ENCODE results near the gene UTF1. TPM values are rescaled to one million over a fixed set of nuclear protein-coding genes. Genes with fewer than 3 reads are reported as not detected.

The UTF1 gene
- total and polyA plus RNA-seq, 4 donors = not detected

GRCh38 chr10:133245439-133246235, 15.6 kb downstream of the UTF1 start:
- Histone ChIP-seq H3K4me1 (ENCODE audit: control insufficient read depth in 1 of 2, insufficient read depth in 2 of 2, low read length in 2 of 2) (no peaks in the 10 kb centered on the region), H3K36me3 (ENCODE audit: control insufficient read depth in 1 of 2, insufficient read depth in 2 of 2, low read length in 1 of 2) (no peaks in the 10 kb centered on the region), H3K27me3 (ENCODE audit: control insufficient read depth in 1 of 2, insufficient read depth in 2 of 2, low read length in 1 of 2) (no peaks in the 10 kb centered on the region), H3K9me3 (ENCODE audit: control insufficient read depth, low read length) (no peaks in the 10 kb centered on the region), H3K4me3 (ENCODE audit: low read length in 2 of 2) (no peak overlapping the region), H3K27ac (ENCODE audit: low read depth in 1 of 2, low read length in 2 of 2) (no peak overlapping the region)
- WGBS, 2 donors = 60 to 63% methylated on average over 33 of the region's 33 CpGs
- ATAC-seq (ENCODE audit: low FRiP score) (no peak), DNase-seq (no peak)
- intact Hi-C loops (cut with DNase I) = no loop called here

- Histone ChIP-seq H3K4me3 (ENCODE audit: low read length in 2 of 2) (no peak overlapping the region), H3K27me3 (ENCODE audit: control insufficient read depth in 1 of 2, insufficient read depth in 2 of 2, low read length in 1 of 2) (no peaks in the 10 kb centered on the region), H3K4me1 (ENCODE audit: control insufficient read depth in 1 of 2, insufficient read depth in 2 of 2, low read length in 2 of 2) (no peaks in the 10 kb centered on the region), H3K9me3 (ENCODE audit: control insufficient read depth, low read length) (no peaks in the 10 kb centered on the region), H3K27ac (ENCODE audit: low read depth in 1 of 2, low read length in 2 of 2) (no peak overlapping the region), H3K36me3 (ENCODE audit: control insufficient read depth in 1 of 2, insufficient read depth in 2 of 2, low read length in 1 of 2) (no peaks in the 10 kb centered on the region)
- 48 to 52% methylated on average over 12 of the region's 12 CpGs for WGBS, 2 donors
- no peak for ATAC-seq (ENCODE audit: low FRiP score)
- intact Hi-C loops (cut with DNase I) = no loop called here
- DNase-seq = no peak
Observed at GRCh38 chr10:133246236-133246626, 16.2 kb downstream of the UTF1 start.

GRCh38 chr10:133247681-133248333, 17.8 kb downstream of the UTF1 start:
- Histone ChIP-seq H3K9me3 (ENCODE audit: control insufficient read depth, low read length) (no peaks in the 10 kb centered on the region), H3K4me1 (ENCODE audit: control insufficient read depth in 1 of 2, insufficient read depth in 2 of 2, low read length in 2 of 2) (no peaks in the 10 kb centered on the region), H3K27ac (ENCODE audit: low read depth in 1 of 2, low read length in 2 of 2) (no peak overlapping the region), H3K36me3 (ENCODE audit: control insufficient read depth in 1 of 2, insufficient read depth in 2 of 2, low read length in 1 of 2) (no peaks in the 10 kb centered on the region), H3K4me3 (ENCODE audit: low read length in 2 of 2) (no peak overlapping the region), H3K27me3 (ENCODE audit: control insufficient read depth in 1 of 2, insufficient read depth in 2 of 2, low read length in 1 of 2) (no peaks in the 10 kb centered on the region)
- DNase-seq = no peak
- intact Hi-C loops (cut with DNase I) = no loop called here
- no peak for ATAC-seq (ENCODE audit: low FRiP score)
- WGBS, 2 donors = 74 to 78% methylated on average over 36 of the region's 36 CpGs

- intact Hi-C loops (cut with DNase I) = no loop called here
- 79 to 84% methylated on average over 10 to 12 of the region's 12 CpGs for WGBS, 2 donors
- ATAC-seq (ENCODE audit: low FRiP score) (no peak), DNase-seq (no peak)
- no peaks in the 10 kb centered on the region for H3K4me1 ChIP-seq (ENCODE audit: control insufficient read depth in 1 of 2, insufficient read depth in 2 of 2, low read length in 2 of 2)
- H3K4me3 ChIP-seq (ENCODE audit: low read length in 2 of 2) = no peak overlapping the region
- no peak overlapping the region for H3K27ac ChIP-seq (ENCODE audit: low read depth in 1 of 2, low read length in 2 of 2)
- H3K27me3 ChIP-seq (ENCODE audit: control insufficient read depth in 1 of 2, insufficient read depth in 2 of 2, low read length in 1 of 2) = no peaks in the 10 kb centered on the region
- H3K9me3 ChIP-seq (ENCODE audit: control insufficient read depth, low read length) = no peaks in the 10 kb centered on the region
- H3K36me3 ChIP-seq (ENCODE audit: control insufficient read depth in 1 of 2, insufficient read depth in 2 of 2, low read length in 1 of 2) = no peaks in the 10 kb centered on the region
Observed at GRCh38 chr10:133248334-133248715, 18.3 kb downstream of the UTF1 start.

GRCh38 chr10:133249094-133249780, 19.2 kb downstream of the UTF1 start:
- intact Hi-C loops (cut with DNase I) = no loop called here
- Histone ChIP-seq H3K4me1 (ENCODE audit: control insufficient read depth in 1 of 2, insufficient read depth in 2 of 2, low read length in 2 of 2) (no peaks in the 10 kb centered on the region), H3K9me3 (ENCODE audit: control insufficient read depth, low read length) (no peaks in the 10 kb centered on the region), H3K4me3 (ENCODE audit: low read length in 2 of 2) (no peak overlapping the region), H3K27me3 (ENCODE audit: control insufficient read depth in 1 of 2, insufficient read depth in 2 of 2, low read length in 1 of 2) (no peaks in the 10 kb centered on the region), H3K27ac (ENCODE audit: low read depth in 1 of 2, low read length in 2 of 2) (no peak overlapping the region), H3K36me3 (ENCODE audit: control insufficient read depth in 1 of 2, insufficient read depth in 2 of 2, low read length in 1 of 2) (no peaks in the 10 kb centered on the region)
- ATAC-seq (ENCODE audit: low FRiP score) (no peak), DNase-seq (no peak)
- WGBS, 2 donors = 72 to 73% methylated on average over 21 of the region's 21 CpGs

- Histone ChIP-seq H3K9me3 (ENCODE audit: control insufficient read depth, low read length) (no peaks in the 10 kb centered on the region), H3K36me3 (ENCODE audit: control insufficient read depth in 1 of 2, insufficient read depth in 2 of 2, low read length in 1 of 2) (no peaks in the 10 kb centered on the region), H3K27ac (ENCODE audit: low read depth in 1 of 2, low read length in 2 of 2) (no peak overlapping the region), H3K4me1 (ENCODE audit: control insufficient read depth in 1 of 2, insufficient read depth in 2 of 2, low read length in 2 of 2) (no peaks in the 10 kb centered on the region), H3K4me3 (ENCODE audit: low read length in 2 of 2) (no peak overlapping the region), H3K27me3 (ENCODE audit: control insufficient read depth in 1 of 2, insufficient read depth in 2 of 2, low read length in 1 of 2) (no peaks in the 10 kb centered on the region)
- ATAC-seq (ENCODE audit: low FRiP score) (no peak), DNase-seq (no peak)
- 45 to 60% methylated on average over 11 of the region's 11 CpGs for WGBS, 2 donors
- intact Hi-C loops (cut with DNase I) = no loop called here
Observed at GRCh38 chr10:133249975-133250754, 20.1 kb downstream of the UTF1 start.

- no peaks in the 10 kb centered on the region for H3K4me1 ChIP-seq (ENCODE audit: control insufficient read depth in 1 of 2, insufficient read depth in 2 of 2, low read length in 2 of 2)
- no peak for ATAC-seq (ENCODE audit: low FRiP score)
- 60 to 65% methylated on average over 28 of the region's 28 CpGs for WGBS, 2 donors
Observed at GRCh38 chr10:133251388-133252222, 21.6 kb downstream of the UTF1 start.

GRCh38 chr10:133252223-133252552, 22.2 kb downstream of the UTF1 start:
- Histone ChIP-seq H3K4me3 (ENCODE audit: low read length in 2 of 2) (no peak overlapping the region), H3K9me3 (ENCODE audit: control insufficient read depth, low read length) (no peaks in the 10 kb centered on the region), H3K36me3 (ENCODE audit: control insufficient read depth in 1 of 2, insufficient read depth in 2 of 2, low read length in 1 of 2) (no peaks in the 10 kb centered on the region), H3K27ac (ENCODE audit: low read depth in 1 of 2, low read length in 2 of 2) (no peak overlapping the region), H3K27me3 (ENCODE audit: control insufficient read depth in 1 of 2, insufficient read depth in 2 of 2, low read length in 1 of 2) (no peaks in the 10 kb centered on the region), H3K4me1 (ENCODE audit: control insufficient read depth in 1 of 2, insufficient read depth in 2 of 2, low read length in 2 of 2) (no peaks in the 10 kb centered on the region)
- ATAC-seq (ENCODE audit: low FRiP score) = no peak
- no peak for DNase-seq
- intact Hi-C loops (cut with DNase I) = no loop called here
- WGBS, 2 donors = 81 to 87% methylated on average over 10 to 12 of the region's 12 CpGs

More at GRCh38 chr10:133251388-133252222, 21.6 kb downstream of the UTF1 start:
- H3K36me3 ChIP-seq (ENCODE audit: control insufficient read depth in 1 of 2, insufficient read depth in 2 of 2, low read length in 1 of 2) = no peaks in the 10 kb centered on the region
- intact Hi-C loops (cut with DNase I) = no loop called here
- H3K4me3 ChIP-seq (ENCODE audit: low read length in 2 of 2) = no peak overlapping the region
- H3K27me3 ChIP-seq (ENCODE audit: control insufficient read depth in 1 of 2, insufficient read depth in 2 of 2, low read length in 1 of 2) = no peaks in the 10 kb centered on the region
- no peak overlapping the region for H3K27ac ChIP-seq (ENCODE audit: low read depth in 1 of 2, low read length in 2 of 2)
- no peaks in the 10 kb centered on the region for H3K9me3 ChIP-seq (ENCODE audit: control insufficient read depth, low read length)
- DNase-seq = no peak
